Stimulated activated CD4-positive, alpha-beta T cell treated with anti-CD3 and anti-CD28 coated beads, Interleukin-4, amount 100 ng/mL, for 1 hour (primary cell): ENCODE results near the gene RADX.
"Not testable (repeated sequence)": the region's sequence is repeated elsewhere in the genome, so short reads cannot be mapped to it uniquely, and the experiment has no call there.

Source experiments
- DNase-seq: peaks from one replicate; pipeline ENCODE4 v3.0.0-alpha.2; 2020

Gene RADX

GRCh38 chrX:106611679-106612392, at the start of gene RADX:
Gene RADX (plus strand): TSS chrX:106611978. CDS start chrX:106612081, 103 bp downstream.
- DNase-seq, result peak; percentile 81

DNA sequence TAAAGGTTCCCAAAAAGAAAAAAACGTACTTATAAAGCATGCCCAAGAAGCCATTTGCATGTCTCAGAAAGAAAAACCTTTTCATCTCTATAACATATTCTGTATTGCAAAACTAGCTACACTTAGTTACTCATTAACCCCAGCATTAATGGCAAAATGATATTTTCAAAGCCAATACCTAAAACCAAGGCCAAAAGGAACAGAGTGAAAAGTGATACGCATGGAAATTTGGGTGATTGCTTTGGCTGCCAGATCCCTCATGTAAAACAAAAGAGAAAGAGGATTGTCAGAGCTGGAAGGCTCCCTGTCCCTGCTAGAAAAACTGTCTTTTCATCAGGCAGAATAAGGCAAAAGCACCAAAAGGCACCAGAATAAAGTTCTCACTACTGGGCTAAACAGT, 46.8 kb upstream of the RADX start:
- no peak for DNase-seq

- DNase-seq, result no peak
Measured at GRCh38 chrX:106566362-106566761, 45.4 kb upstream of the RADX start.

DNA sequence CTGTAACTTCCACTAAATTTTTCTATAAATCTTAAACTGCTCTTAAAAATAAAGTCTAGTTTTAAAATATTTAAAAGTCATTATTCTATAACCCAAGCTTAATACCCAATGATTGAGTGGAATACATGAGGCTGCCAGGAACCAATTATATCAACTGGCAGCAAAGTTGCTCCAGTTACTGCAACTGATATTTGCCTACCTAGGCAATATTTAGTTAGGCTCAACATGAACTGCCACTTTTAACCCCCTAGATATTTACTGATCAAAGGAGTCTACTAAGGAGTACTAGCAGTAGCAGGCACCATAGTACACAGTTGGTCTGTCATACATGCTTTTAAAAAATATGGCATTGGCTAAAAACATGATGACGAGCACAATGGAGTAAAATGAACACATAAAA, 29.9 kb upstream of the RADX start:
- DNase-seq, result no peak

DNA sequence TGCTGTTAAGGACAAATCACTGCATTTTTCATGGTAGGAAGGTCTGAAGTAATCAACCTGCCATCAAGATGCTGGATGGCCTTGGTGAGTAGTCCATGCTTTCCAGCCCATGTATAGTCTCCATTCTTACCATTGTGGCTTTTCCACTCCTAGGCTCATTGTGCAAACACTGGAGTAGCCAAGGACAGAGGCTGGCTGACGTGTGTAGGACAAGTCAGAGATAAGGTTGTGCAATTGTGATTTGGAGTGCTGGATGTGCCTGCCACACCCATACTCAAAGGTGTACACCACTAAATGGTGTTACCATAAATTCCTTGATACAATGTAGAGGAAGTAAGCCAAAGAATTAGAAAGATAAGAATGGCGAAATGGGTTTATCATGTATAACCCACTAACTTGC, 26.3 kb upstream of the RADX start:
- DNase-seq, result no peak

DNA sequence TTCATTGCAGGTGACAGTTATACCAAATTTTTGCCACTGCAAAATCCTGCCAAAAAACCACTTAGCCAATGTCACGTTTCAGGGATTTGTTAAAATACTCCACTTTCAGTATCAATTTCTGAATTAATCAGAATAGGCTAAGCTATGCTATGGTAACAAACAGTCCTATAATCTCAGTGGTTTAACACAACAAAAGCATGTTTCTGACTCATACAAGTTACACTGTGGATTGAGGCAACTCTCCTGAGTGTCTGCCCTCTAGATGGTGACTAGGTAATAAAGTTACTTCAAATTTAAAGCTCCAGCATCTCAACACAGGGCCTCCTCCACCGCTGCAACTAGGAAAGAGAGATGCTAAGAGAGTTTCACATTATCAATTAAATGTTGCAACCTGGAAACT, 23.0 kb upstream of the RADX start:
- no peak for DNase-seq

DNA sequence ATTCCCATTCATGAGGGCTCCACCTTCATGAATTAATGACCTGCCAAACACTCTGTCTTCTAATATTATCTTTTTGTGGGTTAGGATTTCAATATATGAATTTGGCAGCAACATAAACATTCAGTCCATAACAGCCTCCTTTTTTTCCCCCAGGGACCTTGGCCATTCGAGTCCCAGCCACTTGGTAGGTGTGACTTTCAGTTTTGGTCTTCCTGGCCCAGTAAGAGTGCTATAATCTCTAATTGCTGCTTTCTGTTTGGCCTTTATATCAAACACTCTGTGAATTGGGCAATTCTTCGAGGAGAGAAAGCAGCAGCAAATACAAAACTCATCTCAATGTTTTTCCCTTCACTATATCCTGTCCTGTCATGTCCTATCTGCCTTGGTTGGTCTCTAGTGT, 12.4 kb upstream of the RADX start:
- DNase-seq, result no peak

GRCh38 chrX:106606571-106606970, 5.2 kb upstream of the RADX start:
- DNase-seq, result no peak

DNA sequence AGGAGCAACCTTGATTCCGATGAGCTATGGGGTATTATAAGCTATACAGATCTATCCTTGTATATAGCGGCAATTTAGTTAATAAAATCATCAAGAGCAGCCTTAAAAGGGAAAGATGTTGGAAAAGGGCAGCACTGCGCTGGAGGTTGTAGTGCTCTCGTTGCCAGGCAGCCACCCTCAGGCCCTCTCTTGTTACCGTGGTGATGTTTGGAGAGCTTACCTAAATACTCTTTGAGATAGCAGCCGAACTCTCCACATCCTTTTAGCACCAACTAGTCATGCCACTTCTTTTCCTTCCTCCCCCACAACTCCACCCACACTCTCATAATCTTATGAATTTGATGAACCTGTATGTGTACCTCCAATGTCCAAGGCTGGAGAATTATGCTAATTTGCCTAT, 3.8 kb upstream of the RADX start:
- no peak for DNase-seq

DNA sequence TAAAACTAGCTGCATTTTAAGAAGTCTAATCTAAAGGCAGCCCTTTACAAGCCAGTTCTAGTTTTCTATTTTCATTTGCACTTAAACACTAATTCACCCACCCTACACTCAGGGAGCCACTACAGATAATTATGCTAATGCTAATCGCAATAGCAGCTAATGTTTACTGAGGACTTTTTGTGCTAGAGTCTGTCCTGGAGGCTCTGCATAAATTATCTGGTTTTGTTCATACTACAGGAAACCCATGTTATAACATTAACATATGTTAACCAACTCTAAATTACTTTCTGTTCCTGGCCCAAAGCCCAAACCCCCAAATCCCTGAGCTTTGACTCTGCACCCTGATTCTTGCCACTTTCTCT, 480 bp upstream of the RADX start:
- no peak for DNase-seq

DNA sequence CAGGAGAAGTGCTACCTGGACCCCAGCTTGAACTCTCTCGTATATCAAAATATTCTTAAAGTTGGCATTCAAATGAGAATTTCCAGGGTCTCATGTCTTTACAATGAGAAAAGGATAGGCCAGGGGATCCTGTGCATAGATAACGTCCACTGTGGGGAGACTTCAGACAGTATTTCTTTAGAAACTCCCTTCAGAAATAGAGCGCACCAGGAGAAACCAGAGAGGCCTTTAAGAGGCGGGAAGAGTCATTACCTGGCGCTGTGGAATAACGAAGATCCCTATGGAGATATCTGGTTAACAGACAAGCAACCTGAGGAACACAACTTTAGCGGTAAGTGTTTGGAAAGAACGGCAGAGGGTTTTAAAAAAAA, 600 bp downstream of the RADX start:
- DNase-seq, result no peak

GRCh38 chrX:106613277-106613676, 1.5 kb downstream of the RADX start:
- DNase-seq, result no peak

DNA sequence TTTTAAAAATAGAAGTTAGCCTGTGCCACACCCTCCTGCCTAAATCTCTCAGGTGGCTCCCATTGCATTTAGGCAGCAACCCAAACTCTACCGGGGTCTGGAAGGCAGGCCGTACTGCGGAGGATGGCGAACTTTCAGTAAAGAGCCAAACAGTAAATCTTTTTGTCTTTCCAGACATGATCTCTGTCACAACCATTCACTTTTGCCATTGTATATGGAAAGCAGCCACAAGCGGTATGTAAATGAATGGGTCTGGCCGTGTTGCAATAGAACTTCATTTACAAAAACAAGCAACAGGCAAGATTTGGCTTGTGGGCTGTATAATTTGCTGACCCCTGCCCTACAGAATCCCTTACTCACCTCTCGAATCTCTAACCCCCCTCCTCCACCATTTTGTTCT, 3.3 kb downstream of the RADX start:
- no peak for DNase-seq

DNA sequence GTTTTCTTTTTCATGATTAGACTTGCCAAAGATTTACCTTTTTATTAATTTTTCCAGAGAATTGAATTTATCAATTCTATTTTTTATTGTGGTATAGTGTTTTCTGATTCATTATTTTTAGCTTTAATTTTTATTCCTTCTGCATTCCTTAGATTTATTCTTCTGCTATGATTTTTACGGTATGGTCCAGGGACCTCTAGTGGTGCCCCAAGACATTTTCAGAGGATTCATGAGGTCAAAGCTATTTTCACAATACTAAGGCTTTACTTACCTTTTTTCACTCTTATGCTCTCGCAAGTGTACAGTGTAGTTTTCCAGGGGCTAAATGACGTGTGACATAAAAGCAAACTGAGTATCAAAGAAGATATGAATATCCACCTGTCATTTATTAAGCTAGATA, 8.0 kb downstream of the RADX start:
- no peak for DNase-seq

DNA sequence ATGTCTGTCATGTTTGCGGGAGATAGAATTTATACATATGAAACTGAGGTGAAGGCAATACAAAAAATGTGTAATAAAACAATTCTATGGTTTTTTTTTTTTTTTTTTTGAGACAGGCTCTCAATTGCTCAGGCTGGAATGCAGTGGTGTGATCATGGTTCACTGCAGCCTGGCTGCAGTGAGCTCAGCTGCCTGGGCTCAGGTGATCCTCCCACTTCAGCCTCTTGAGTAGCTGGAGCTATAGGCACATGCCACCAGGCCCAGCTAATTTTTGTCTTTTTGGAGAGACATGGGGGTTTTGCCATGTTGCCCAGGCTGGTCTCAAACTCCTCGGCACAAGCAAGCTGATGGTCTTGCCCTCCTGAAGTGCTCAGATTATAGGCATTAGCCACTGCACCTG, 10.1 kb downstream of the RADX start:
- no peak for DNase-seq

- no peak for DNase-seq
Measured at GRCh38 chrX:106626789-106627188, 15.0 kb downstream of the RADX start.

- no peak for DNase-seq
Measured at GRCh38 chrX:106631615-106632014, 19.8 kb downstream of the RADX start.

DNA sequence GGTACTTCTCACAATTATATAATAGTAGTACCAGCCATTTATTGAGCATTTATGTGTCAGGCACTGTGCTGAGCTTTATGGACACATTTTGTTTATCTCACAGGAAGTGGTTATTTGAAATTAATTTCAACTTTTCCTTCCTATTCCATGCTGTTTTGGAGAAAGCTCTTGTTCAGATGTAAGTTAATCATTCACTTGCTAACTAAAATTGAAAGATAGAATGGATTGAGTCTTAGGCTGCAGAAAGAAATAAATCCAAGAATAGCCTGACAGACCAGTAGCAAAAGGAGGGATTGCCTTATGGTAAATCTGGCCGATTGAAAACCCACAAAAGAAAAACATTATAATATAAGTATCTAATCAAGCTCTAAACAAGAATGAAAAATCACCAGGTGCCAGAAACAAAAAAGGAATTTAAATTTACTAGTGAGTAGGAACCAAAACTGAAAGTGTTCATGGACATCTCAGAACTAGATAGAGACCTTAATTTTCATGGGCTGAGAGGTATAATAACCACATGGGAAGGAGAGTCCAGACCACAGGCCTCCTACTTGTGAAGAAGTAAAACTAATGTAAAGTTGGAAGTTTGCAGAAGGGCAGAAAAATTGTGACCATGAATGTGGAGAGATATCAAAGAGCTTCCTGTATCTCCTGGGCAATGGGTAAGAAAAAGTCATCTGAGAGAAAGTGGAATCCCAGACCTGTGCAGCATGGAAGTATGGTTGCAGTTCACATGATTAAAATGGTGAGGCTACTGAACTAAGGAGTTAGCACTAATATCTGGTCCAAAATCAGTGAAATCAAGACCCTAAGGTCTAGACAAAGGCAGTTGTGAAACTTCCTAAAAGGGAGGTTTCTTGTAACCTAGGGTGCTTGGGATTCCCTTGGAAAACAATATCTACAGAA, 38.0 kb downstream of the RADX start:
- DNase-seq, result no peak

DNA sequence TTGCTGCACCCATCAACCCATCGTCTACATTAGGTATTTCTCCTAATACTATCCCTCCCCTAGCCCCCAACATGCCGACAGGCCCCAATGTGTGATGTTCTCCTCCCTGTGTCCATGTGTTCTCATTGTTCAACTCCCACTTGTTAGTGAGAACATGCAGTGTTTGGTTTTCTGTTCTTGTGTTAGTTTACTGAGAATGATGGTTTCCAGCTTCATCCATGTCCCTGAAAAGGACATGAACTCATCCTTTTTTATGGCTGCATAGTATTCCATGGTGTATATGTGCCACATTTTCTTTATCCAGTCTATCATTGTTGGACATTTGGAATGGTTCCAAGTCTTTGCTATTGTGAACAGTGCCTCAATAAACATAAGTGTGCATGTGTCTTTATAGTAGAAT, 41.8 kb downstream of the RADX start:
- not testable (repeated sequence) for DNase-seq

DNA sequence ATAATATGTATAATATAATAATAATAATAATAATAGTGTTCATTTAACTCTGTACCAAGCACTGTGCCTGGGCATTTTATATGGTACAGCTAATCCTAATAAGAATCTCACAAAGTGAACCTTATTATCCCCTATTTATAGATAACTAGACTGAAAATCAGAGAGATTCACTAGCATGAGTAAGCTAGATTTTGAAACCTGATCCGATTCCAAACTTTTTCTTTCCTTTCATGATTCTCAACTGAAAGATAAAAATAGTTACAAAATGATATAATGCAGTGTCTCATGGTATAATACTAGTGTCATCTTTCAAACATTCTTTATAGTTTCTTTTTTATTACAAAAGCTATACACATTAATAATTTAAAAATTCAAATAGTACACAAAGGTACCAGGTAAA, 58.9 kb downstream of the RADX start:
- DNase-seq, result no peak

DNA sequence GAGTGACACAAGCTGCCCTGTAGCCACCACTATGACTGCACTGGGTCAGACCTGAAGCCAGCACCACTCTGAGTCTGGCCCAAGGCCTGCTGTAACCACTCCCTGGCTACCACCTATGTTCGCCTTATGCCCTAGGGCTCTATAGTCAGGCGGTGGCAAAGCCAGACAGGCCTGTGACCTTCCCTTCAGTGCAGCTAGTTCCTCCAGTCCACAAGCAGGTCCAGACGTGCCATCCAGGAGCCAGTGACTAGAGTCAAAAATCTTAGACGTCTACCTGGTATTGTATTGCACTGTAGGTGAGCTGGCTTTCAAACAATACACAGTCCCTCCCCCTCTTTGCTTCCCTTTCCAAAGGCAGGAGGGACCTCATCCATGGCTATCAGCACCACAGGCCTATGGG, 60.7 kb downstream of the RADX start:
- DNase-seq, result no peak

- no peak for DNase-seq
Measured at GRCh38 chrX:106680716-106681115, 68.9 kb downstream of the RADX start.

DNA sequence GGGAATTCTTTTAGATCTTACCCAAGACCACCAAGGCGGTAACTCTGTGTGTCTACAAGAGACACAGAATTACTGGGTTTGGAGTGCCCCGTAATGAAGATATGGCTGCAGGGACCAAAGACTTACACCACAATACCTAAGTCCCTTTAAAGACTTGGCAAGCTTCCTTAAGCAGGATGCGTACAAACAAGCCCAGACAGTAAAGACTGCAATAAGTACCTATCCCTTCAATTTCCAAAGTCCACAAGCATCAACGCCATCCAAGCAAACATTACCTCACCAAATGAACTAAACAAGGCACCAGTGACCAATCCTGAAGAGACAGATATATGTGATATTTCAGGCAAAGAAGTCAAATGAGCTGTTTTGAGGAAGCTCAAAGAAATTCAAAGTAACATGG, 72.4 kb downstream of the RADX start:
- DNase-seq, result no peak

DNA sequence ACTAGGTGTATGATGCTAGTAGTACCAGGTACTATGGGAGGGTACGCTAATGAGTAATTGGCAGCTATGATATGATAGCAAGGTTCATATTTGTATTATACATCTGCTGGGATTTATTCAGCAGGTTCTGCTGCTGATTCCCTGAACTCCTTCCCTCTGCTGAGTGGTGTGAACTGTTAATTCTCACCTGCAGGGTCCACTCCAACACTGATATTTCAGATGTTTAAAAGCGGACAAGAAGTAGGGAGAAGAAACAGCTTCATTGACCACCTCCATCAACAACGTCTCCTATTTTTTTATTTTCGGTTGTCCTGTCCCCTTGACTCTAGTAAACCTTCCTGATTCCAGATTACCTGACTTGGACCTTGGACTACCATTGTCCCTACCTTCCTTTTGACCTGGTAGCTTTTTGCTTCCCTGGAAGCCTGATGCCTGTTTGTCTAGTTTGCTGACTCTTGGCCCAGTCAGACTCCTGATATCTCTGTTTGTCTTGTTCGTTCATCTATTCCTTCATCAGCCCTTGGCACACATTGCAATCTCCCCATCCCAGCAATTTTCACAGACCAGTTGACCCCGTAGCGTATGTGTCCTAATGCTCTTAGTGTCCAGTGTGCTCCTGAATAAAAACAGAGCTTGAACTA, 80.8 kb downstream of the RADX start:
- DNase-seq, result no peak
